Suprapubic skin (tissue), 4 donors: ENCODE measurements around the gene RMDN3. TPM values are rescaled to one million over a fixed set of nuclear protein-coding genes. Genes with fewer than 3 reads are reported as not detected.
A peak's percentile ranks its signal among the peaks of the same experiment; 100 is the strongest.

Experiments
- DNase-seq, 2 donors: peaks; one replicate each; pipeline ENCODE4 v3.0.0-alpha.2; 2019; ENCODE audit warnings: low spot score in 2 of 2
- H3K27ac ChIP-seq: fragments of 200-600 bp; sonication (generic); one replicate; pipeline ENCODE4 v1.5.1; 2019
- H3K27me3 ChIP-seq: fragments of 200-600 bp; sonication (generic); one replicate; pipeline ENCODE4 v1.5.1; 2019
- H3K36me3 ChIP-seq: fragments of 200-600 bp; sonication (generic); one replicate; pipeline ENCODE4 v1.5.1; 2019
- H3K4me1 ChIP-seq: fragments of 200-600 bp; sonication (generic); one replicate; pipeline ENCODE4 v1.5.1; 2019
- H3K4me3 ChIP-seq: fragments of 200-600 bp; sonication (generic); one replicate; pipeline ENCODE4 v1.5.1; 2019; ENCODE audit warnings: mild to moderate bottlenecking
- H3K9me3 ChIP-seq: fragments of 200-600 bp; sonication (generic); one replicate; pipeline ENCODE4 v1.5.1; 2019
- EP300 ChIP-seq: sonication (generic); formaldehyde crosslinking; IDR thresholded peaks from one replicate; pipeline ENCODE4 v1.6.1; 2017; ENCODE audit warnings: antibody characterized with exemption
- POLR2A ChIP-seq, 2 donors: fragments of 450-650 bp; IDR thresholded peaks; one replicate each; pipeline ENCODE4 v1.6.1; 2017; ENCODE audit warnings: antibody characterized with exemption in 2 of 2, mild to moderate bottlenecking in 2 of 2, moderate library complexity in 2 of 2
- POLR2AphosphoS5 ChIP-seq, 3 donors: sonication (generic); formaldehyde crosslinking; IDR thresholded peaks; one replicate each; pipeline ENCODE4 v1.6.1; 2017; ENCODE audit warnings: antibody characterized with exemption in 3 of 3
- WGBS: methylation state at CpG from one replicate; pipeline ENCODE4 v1.1.5; 2018; 5-methylcytosine and 5-hydroxymethylcytosine counted together
- total RNA-seq, 4 donors: library from RNA; depleted of rRNA; stranded (reverse); fragments of >200 nt; gene quantifications; one replicate each; pipeline ENCODE4 v1.1.0, GENCODE V29; 2016
- TF ChIP-seq, protein P1 (sequence below), 2 donors: fragments of 200-600 bp in 1 of 2; fragments of 450-650 bp in 1 of 2; sonication (generic) in 1 of 2; IDR thresholded peaks; one replicate each; pipeline ENCODE4 v1.5.1; 2016 to 2019; ENCODE audit warnings: antibody characterized with exemption in 2 of 2, mild to moderate bottlenecking in 1 of 2, moderate library complexity in 1 of 2

The RMDN3 gene
- total RNA-seq, 4 donors from 2014 or later: 25.4 to 44.8 (median 35.6) TPM

DNA sequence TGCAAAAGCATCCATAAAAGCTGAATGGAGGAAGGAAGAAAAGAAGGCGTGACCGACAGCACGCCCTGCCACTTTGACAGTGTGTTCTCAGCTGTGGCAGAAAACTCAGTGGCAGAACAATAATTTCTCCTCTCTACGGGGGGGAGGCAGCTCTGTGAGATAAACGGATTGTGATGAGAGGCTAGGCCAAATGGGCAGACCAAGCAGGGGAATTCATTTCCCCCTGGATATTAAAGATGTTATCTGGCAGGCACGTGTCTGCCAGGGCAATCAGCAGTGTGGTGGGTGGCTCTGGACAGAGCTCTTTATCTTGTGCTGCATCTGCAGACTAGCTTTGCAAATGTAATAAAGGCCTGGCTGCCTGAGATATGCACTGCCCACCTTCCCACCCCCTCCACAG lies 1.9 kb upstream of the RMDN3 start:
- no peak for DNase-seq
- H3K4me3 ChIP-seq: no peak overlapping the region
- 39% methylated on average over 6 of the region's 6 CpGs for WGBS
- H3K27ac ChIP-seq: no peak overlapping the region
- H3K27me3 ChIP-seq: no peaks in the 10 kb centered on the region
- H3K4me1 ChIP-seq: peaks cover 22% of the 10 kb centered on the region
- no peak for TF ChIP-seq POLR2A (IDR thresholded peaks at IDR 0.05)
- TF ChIP-seq, protein P1, sequence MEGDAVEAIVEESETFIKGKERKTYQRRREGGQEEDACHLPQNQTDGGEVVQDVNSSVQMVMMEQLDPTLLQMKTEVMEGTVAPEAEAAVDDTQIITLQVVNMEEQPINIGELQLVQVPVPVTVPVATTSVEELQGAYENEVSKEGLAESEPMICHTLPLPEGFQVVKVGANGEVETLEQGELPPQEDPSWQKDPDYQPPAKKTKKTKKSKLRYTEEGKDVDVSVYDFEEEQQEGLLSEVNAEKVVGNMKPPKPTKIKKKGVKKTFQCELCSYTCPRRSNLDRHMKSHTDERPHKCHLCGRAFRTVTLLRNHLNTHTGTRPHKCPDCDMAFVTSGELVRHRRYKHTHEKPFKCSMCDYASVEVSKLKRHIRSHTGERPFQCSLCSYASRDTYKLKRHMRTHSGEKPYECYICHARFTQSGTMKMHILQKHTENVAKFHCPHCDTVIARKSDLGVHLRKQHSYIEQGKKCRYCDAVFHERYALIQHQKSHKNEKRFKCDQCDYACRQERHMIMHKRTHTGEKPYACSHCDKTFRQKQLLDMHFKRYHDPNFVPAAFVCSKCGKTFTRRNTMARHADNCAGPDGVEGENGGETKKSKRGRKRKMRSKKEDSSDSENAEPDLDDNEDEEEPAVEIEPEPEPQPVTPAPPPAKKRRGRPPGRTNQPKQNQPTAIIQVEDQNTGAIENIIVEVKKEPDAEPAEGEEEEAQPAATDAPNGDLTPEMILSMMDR (IDR thresholded peaks at IDR 0.05): no peak
- TF ChIP-seq POLR2AphosphoS5 (IDR thresholded peaks at IDR 0.05): no peak
- TF ChIP-seq EP300: no peak
- H3K36me3 ChIP-seq: peaks cover 7% of the 10 kb centered on the region
- H3K9me3 ChIP-seq: no peaks in the 10 kb centered on the region

DNA sequence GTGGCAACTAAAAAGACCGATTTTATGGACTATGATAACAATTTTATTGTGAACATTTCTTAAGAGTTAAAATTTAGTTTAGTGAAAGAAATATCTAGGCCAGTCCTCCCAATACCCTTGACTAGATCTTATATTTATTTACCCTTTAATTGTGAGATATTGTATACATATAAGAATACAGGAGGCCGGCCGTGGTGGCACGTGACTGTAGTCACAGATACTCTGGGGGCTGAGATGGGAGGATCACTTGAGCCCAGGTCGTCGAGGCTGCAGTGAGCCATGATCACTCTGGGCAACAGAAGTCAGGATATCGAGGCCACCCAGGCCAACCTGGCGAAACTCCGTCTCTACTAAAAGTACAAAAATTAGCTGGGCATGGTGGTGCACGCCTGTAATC lies 756 bp upstream of the RMDN3 start:
- Histone ChIP-seq H3K27ac (peak overlapping the region; percentile 72), H3K27me3 (no peaks in the 10 kb centered on the region), H3K4me1 (peaks cover 22% of the 10 kb centered on the region), H3K9me3 (no peaks in the 10 kb centered on the region), H3K4me3 (peak overlapping the region; percentile 90), H3K36me3 (peaks cover 18% of the 10 kb centered on the region)
- 56% methylated on average over 10 of the region's 10 CpGs for WGBS
- TF ChIP-seq POLR2AphosphoS5 (IDR thresholded peaks at IDR 0.05): no peak
- TF ChIP-seq, protein P1 (IDR thresholded peaks at IDR 0.05): no peak
- TF ChIP-seq EP300: no peak
- TF ChIP-seq POLR2A (IDR thresholded peaks at IDR 0.05): no peak
- DNase-seq: no peak

DNA sequence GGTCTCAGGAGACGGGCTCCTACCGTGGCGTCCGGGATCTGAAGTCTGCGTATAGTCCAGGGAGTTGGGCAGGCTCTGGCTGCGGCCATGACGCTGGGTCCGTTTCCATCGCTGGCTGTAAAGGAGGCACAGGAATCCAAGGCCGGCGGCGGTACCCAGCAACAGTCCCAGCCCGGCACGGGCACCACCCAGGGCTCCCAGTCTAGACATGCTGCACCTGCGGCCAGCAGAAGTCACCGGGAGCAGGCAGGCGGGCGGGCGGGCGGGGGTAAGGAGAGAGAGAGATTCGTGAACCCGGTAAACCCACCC lies 526 bp downstream of the RMDN3 start:
- Histone ChIP-seq H3K27ac (peak overlapping the region; percentile 72), H3K4me3 (peak overlapping the region; percentile 90), H3K36me3 (peaks cover 27% of the 10 kb centered on the region), H3K9me3 (no peaks in the 10 kb centered on the region), H3K27me3 (no peaks in the 10 kb centered on the region), H3K4me1 (peaks cover 22% of the 10 kb centered on the region)
- DNase-seq: peak in 1 of 2 donors; percentile 77
- TF ChIP-seq EP300 (no peak), POLR2AphosphoS5 (IDR thresholded peaks at IDR 0.05) (no peak), POLR2A (IDR thresholded peaks at IDR 0.05) (no peak)
- TF ChIP-seq, protein P1 (IDR thresholded peaks at IDR 0.05): no peak
- 0% methylated on average over 2 of the region's 22 CpGs for WGBS

DNA sequence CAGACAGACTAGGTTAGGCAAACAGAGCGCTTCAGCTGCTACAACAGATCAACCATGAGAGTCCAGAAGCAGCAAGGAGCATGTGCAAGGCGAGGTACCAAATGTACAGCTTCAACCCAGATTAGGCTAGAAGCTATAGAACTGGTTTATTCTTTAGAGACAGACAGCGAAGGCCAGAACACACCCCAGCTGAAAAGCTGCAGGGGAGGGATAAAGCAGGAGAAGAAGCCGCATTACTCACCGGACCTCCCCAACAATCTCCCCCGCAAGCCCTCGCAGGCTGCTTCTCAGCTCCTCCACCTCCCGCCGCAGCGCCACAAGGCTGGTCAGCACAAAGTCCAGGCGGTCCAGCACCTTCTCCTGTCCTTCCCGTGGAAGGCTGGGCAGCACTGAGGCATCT lies 3.3 kb downstream of the RMDN3 start:
- WGBS: 85% methylated on average over 12 of the region's 12 CpGs
- TF ChIP-seq EP300 (no peak), POLR2A (IDR thresholded peaks at IDR 0.05) (no peak), POLR2AphosphoS5 (IDR thresholded peaks at IDR 0.05) (no peak)
- TF ChIP-seq, protein P1 (IDR thresholded peaks at IDR 0.05): no peak
- Histone ChIP-seq H3K27ac (no peak overlapping the region), H3K36me3 (peaks cover 49% of the 10 kb centered on the region), H3K4me3 (no peak overlapping the region), H3K27me3 (no peaks in the 10 kb centered on the region), H3K4me1 (peaks cover 22% of the 10 kb centered on the region), H3K9me3 (no peaks in the 10 kb centered on the region)
- DNase-seq: no peak

DNA sequence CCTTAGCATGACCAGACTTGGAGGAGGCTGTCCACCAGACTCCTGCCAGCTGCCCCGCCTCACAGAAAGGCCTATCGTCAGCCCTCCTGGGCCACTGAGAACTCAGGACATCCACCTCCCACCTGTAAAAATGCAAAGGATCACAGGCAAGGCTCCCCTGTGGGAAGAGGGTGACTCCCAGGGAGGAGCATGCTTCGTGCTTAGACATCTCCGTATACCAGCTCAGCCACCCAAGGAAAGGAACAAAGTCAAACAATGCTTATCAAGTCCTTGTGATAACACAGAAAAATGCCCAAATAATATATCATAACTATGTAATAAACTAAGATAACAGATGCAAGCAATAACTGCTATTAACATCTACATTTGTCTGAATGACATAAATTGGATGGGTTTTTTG lies 4.2 kb downstream of the RMDN3 start:
- DNase-seq: no peak
- Histone ChIP-seq H3K36me3 (peaks cover 49% of the 10 kb centered on the region), H3K27me3 (no peaks in the 10 kb centered on the region), H3K4me3 (no peak overlapping the region), H3K27ac (no peak overlapping the region), H3K4me1 (peaks cover 21% of the 10 kb centered on the region), H3K9me3 (no peaks in the 10 kb centered on the region)
- no peak for TF ChIP-seq EP300
- TF ChIP-seq, protein P1 (IDR thresholded peaks at IDR 0.05): no peak
- WGBS: 86% methylated on average over 4 of the region's 4 CpGs
